ENCODE results near the gene GULP1. TPM values are rescaled to one million over a fixed set of nuclear protein-coding genes. Genes with fewer than 3 reads are reported as not detected.

GULP1 gene
- total RNA-seq, 1 experiment from 2014 or later = 75.1 TPM

- Mint-ChIP-seq H3K4me3 (peak overlapping the region; percentile 89), H3K36me3 (peaks cover 17% of the 10 kb centered on the region), H3K4me1 (peaks cover 44% of the 10 kb centered on the region), H3K9me3 (peaks cover 13% of the 10 kb centered on the region; the same call in 1 of the 2 replicates), H3K27ac (peak overlapping the region; percentile 94), H3K27me3 (ENCODE audit: low read depth) (no peaks in the 10 kb centered on the region)
- DNase-seq (ENCODE audit: low spot score) (peak; percentile 82), ATAC-seq (peak; percentile 79)
- ChIA-PET CTCF (interaction anchor here (0.6 to 3.0 kb wide), 22 partner anchors 11 to 717 kb away, joined by 3 to 17 read pairs (median 3); no protein-coding TSS in a partner anchor), POLR2A (interaction anchor here (0.6 to 3.1 kb wide), 20 partner anchors 8 to 381 kb away, joined by 3 to 25 read pairs (median 4); no protein-coding TSS in a partner anchor)
- TF ChIP-seq FOXK1 (CRISPR knock-in tag; IDR thresholded peaks at IDR 0.05) (peak; percentile 46; the same call in 1 of the 2 replicates), SOX15 (CRISPR knock-in tag; IDR thresholded peaks at IDR 0.05) (no peak), NR3C1 (CRISPR knock-in tag; conservative IDR thresholded peaks at IDR 0.05; ENCODE audit: low read depth) (peak; percentile 85; the same call in 1 of the 2 replicates), MAX (CRISPR knock-in tag; IDR thresholded peaks at IDR 0.05) (peak; percentile 82), ZNF121 (CRISPR knock-in tag; IDR thresholded peaks at IDR 0.05) (no peak), ETV6 (CRISPR knock-in tag; IDR thresholded peaks at IDR 0.05) (peak; percentile 39; the same call in 1 of the 2 replicates), ZNF219 (CRISPR knock-in tag; IDR thresholded peaks at IDR 0.05; ENCODE audit: borderline replicate concordance) (no peak; the same call in 1 of the 2 replicates), TEAD1 (CRISPR knock-in tag; IDR thresholded peaks at IDR 0.05) (peak; percentile 89), FOXP1 (CRISPR knock-in tag; IDR thresholded peaks at IDR 0.05; ENCODE audit: borderline replicate concordance) (0 out of 2 replicates have a peak, but pooled peaks have one; percentile 13), SMAD3 (CRISPR knock-in tag; IDR thresholded peaks at IDR 0.05; ENCODE audit: borderline replicate concordance) (peak; percentile 82), TP53 (CRISPR knock-in tag; IDR thresholded peaks at IDR 0.05) (peak; percentile 91; the same call in 1 of the 2 replicates), ZNF138 (CRISPR knock-in tag; conservative IDR thresholded peaks at IDR 0.05) (peak; percentile 63; the same call in 1 of the 2 replicates), ZNF232 (CRISPR knock-in tag; IDR thresholded peaks at IDR 0.05) (peak; percentile 88), CBFB (CRISPR knock-in tag; IDR thresholded peaks at IDR 0.05; ENCODE audit: low read depth) (peak; percentile 89; the same call in 1 of the 2 replicates), NFYB (CRISPR knock-in tag; conservative IDR thresholded peaks at IDR 0.05; ENCODE audit: low read depth) (no peak), NFE2L1 (CRISPR knock-in tag; IDR thresholded peaks at IDR 0.05) (0 out of 2 replicates have a peak, but pooled peaks have one; percentile 11)
- TF ChIP-seq, protein P1, sequence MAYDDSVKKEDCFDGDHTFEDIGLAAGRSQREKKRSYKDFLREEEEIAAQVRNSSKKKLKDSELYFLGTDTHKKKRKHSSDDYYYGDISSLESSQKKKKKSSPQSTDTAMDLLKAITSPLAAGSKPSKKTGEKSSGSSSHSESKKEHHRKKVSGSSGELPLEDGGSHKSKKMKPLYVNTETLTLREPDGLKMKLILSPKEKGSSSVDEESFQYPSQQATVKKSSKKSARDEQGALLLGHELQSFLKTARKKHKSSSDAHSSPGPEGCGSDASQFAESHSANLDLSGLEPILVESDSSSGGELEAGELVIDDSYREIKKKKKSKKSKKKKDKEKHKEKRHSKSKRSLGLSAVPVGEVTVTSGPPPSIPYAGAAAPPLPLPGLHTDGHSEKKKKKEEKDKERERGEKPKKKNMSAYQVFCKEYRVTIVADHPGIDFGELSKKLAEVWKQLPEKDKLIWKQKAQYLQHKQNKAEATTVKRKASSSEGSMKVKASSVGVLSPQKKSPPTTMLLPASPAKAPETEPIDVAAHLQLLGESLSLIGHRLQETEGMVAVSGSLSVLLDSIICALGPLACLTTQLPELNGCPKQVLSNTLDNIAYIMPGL (CRISPR knock-in tag; IDR thresholded peaks at IDR 0.05) = peak; percentile 34
- TF ChIP-seq, protein P2, sequence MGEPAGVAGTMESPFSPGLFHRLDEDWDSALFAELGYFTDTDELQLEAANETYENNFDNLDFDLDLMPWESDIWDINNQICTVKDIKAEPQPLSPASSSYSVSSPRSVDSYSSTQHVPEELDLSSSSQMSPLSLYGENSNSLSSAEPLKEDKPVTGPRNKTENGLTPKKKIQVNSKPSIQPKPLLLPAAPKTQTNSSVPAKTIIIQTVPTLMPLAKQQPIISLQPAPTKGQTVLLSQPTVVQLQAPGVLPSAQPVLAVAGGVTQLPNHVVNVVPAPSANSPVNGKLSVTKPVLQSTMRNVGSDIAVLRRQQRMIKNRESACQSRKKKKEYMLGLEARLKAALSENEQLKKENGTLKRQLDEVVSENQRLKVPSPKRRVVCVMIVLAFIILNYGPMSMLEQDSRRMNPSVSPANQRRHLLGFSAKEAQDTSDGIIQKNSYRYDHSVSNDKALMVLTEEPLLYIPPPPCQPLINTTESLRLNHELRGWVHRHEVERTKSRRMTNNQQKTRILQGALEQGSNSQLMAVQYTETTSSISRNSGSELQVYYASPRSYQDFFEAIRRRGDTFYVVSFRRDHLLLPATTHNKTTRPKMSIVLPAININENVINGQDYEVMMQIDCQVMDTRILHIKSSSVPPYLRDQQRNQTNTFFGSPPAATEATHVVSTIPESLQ (CRISPR knock-in tag; IDR thresholded peaks at IDR 0.05) = no peak
- TF ChIP-seq, protein P3, sequence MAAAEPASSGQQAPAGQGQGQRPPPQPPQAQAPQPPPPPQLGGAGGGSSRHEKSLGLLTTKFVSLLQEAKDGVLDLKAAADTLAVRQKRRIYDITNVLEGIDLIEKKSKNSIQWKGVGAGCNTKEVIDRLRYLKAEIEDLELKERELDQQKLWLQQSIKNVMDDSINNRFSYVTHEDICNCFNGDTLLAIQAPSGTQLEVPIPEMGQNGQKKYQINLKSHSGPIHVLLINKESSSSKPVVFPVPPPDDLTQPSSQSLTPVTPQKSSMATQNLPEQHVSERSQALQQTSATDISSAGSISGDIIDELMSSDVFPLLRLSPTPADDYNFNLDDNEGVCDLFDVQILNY (CRISPR knock-in tag; IDR thresholded peaks at IDR 0.05) = peak; percentile 80; the same call in 1 of the 2 replicates
- TF ChIP-seq, protein P4, sequence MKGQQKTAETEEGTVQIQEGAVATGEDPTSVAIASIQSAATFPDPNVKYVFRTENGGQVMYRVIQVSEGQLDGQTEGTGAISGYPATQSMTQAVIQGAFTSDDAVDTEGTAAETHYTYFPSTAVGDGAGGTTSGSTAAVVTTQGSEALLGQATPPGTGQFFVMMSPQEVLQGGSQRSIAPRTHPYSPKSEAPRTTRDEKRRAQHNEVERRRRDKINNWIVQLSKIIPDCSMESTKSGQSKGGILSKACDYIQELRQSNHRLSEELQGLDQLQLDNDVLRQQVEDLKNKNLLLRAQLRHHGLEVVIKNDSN (CRISPR knock-in tag; IDR thresholded peaks at IDR 0.05) = peak; percentile 49; the same call in 1 of the 2 replicates
- TF ChIP-seq, protein P5, sequence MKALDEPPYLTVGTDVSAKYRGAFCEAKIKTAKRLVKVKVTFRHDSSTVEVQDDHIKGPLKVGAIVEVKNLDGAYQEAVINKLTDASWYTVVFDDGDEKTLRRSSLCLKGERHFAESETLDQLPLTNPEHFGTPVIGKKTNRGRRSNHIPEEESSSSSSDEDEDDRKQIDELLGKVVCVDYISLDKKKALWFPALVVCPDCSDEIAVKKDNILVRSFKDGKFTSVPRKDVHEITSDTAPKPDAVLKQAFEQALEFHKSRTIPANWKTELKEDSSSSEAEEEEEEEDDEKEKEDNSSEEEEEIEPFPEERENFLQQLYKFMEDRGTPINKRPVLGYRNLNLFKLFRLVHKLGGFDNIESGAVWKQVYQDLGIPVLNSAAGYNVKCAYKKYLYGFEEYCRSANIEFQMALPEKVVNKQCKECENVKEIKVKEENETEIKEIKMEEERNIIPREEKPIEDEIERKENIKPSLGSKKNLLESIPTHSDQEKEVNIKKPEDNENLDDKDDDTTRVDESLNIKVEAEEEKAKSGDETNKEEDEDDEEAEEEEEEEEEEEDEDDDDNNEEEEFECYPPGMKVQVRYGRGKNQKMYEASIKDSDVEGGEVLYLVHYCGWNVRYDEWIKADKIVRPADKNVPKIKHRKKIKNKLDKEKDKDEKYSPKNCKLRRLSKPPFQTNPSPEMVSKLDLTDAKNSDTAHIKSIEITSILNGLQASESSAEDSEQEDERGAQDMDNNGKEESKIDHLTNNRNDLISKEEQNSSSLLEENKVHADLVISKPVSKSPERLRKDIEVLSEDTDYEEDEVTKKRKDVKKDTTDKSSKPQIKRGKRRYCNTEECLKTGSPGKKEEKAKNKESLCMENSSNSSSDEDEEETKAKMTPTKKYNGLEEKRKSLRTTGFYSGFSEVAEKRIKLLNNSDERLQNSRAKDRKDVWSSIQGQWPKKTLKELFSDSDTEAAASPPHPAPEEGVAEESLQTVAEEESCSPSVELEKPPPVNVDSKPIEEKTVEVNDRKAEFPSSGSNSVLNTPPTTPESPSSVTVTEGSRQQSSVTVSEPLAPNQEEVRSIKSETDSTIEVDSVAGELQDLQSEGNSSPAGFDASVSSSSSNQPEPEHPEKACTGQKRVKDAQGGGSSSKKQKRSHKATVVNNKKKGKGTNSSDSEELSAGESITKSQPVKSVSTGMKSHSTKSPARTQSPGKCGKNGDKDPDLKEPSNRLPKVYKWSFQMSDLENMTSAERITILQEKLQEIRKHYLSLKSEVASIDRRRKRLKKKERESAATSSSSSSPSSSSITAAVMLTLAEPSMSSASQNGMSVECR (CRISPR knock-in tag; IDR thresholded peaks at IDR 0.05; ENCODE audit: borderline replicate concordance) = peak; percentile 92
- TF ChIP-seq, protein P6, sequence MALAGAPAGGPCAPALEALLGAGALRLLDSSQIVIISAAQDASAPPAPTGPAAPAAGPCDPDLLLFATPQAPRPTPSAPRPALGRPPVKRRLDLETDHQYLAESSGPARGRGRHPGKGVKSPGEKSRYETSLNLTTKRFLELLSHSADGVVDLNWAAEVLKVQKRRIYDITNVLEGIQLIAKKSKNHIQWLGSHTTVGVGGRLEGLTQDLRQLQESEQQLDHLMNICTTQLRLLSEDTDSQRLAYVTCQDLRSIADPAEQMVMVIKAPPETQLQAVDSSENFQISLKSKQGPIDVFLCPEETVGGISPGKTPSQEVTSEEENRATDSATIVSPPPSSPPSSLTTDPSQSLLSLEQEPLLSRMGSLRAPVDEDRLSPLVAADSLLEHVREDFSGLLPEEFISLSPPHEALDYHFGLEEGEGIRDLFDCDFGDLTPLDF (CRISPR knock-in tag; IDR thresholded peaks at IDR 0.05) = 0 out of 2 replicates have a peak, but pooled peaks have one; percentile 65
Measured at GRCh38 chr2:188292348-188293239, 920 bp downstream of the GULP1 start.

Measured in WTC11 (cell line).